ENCODE results near the gene DNASE1L2. TPM values are rescaled to one million over a fixed set of nuclear protein-coding genes. Genes with fewer than 3 reads are reported as not detected.

The DNASE1L2 gene
- total RNA-seq, 2 experiments from 2014 or later = 6.6 to 9.8 TPM

DNA sequence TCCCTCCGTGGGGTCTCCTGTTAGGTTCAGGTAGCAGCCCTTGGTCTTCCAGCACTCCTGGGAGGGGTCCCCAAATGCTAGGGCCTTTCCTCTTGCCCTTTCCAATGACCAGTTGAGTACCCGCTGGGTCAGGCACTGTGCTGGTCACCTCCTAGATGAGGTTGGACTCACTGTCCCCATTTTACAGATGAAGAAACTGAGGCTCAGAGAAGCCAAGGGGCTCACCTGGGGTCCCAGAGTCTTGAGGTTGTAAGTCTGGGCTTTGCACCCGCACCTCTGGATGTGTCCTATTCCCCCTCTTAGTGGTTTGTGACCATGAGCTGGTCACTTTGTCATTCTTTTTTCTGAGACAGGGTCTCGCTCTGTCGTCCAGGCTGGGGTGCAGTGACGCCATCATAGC is 38.5 kb upstream of the DNASE1L2 start:
- no peak for DNase-seq (ENCODE audit: low spot score)
- POLR2A ChIA-PET = interaction anchor here (0.7 kb wide), 1 partner anchor 10 kb away, joined by 3 read pairs; no protein-coding TSS in a partner anchor
- Histone ChIP-seq H3K9me3 (ENCODE audit: low read length) (no peaks in the 10 kb centered on the region), H3K9me2 (ENCODE audit: insufficient read depth, low read length) (no peaks in the 10 kb centered on the region), H3K27ac (ENCODE audit: low read depth, low read length, poor library complexity, severe bottlenecking) (no peak overlapping the region), H3K79me2 (ENCODE audit: insufficient read depth, low read depth, low read length) (no peaks in the 10 kb centered on the region), H3K4me1 (ENCODE audit: insufficient read depth, low read length, poor library complexity, severe bottlenecking) (no peaks in the 10 kb centered on the region), H3K4me3 (ENCODE audit: low read depth, low read length, poor library complexity, severe bottlenecking) (no peak overlapping the region), H3K4me2 (ENCODE audit: low read length) (no peak overlapping the region), H2AFZ (ENCODE audit: low read length) (no peak overlapping the region), H4K20me1 (ENCODE audit: insufficient read depth, low read length) (no peaks in the 10 kb centered on the region), H3K36me3 (ENCODE audit: insufficient read depth, low read length) (no peaks in the 10 kb centered on the region)
- intact Hi-C loops (cut with micrococcal nuclease; ENCODE audit: unreplicated experiment) = no loop called here
- CTCF ChIA-PET (ENCODE audit: unreplicated experiment) = no interaction called here
- no TSS peak for BruUV-seq (replicated peaks)
- TF ChIP-seq, protein P1, sequence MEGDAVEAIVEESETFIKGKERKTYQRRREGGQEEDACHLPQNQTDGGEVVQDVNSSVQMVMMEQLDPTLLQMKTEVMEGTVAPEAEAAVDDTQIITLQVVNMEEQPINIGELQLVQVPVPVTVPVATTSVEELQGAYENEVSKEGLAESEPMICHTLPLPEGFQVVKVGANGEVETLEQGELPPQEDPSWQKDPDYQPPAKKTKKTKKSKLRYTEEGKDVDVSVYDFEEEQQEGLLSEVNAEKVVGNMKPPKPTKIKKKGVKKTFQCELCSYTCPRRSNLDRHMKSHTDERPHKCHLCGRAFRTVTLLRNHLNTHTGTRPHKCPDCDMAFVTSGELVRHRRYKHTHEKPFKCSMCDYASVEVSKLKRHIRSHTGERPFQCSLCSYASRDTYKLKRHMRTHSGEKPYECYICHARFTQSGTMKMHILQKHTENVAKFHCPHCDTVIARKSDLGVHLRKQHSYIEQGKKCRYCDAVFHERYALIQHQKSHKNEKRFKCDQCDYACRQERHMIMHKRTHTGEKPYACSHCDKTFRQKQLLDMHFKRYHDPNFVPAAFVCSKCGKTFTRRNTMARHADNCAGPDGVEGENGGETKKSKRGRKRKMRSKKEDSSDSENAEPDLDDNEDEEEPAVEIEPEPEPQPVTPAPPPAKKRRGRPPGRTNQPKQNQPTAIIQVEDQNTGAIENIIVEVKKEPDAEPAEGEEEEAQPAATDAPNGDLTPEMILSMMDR (conservative IDR thresholded peaks at IDR 0.05; ENCODE audit: low read length) = no peak
- TF ChIP-seq EZH2phosphoT487 (IDR thresholded peaks at IDR 0.05; ENCODE audit: borderline replicate concordance, low read depth, low read length) = no peak

DNA sequence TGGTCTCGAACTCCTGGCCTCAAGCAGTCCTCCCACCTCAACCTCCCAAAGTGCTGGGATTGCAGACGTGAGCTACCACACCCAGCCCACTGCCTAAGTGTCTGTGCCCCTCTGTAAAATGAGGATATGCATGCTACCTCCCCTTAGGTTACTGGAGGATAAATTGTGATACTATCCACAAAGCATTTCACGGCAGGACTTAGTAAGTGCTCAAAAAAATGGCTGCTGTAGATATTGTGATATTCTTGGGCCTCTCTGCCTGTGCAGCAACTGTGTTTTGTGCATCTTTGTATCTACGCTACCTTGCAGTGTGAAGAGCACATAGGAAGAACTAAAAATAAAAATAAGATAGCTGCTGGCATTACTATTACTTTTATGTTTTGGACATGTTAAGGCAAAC is 38.0 kb upstream of the DNASE1L2 start:
- H3K4me1 ChIP-seq (ENCODE audit: insufficient read depth, low read length, poor library complexity, severe bottlenecking) = no peaks in the 10 kb centered on the region

DNA sequence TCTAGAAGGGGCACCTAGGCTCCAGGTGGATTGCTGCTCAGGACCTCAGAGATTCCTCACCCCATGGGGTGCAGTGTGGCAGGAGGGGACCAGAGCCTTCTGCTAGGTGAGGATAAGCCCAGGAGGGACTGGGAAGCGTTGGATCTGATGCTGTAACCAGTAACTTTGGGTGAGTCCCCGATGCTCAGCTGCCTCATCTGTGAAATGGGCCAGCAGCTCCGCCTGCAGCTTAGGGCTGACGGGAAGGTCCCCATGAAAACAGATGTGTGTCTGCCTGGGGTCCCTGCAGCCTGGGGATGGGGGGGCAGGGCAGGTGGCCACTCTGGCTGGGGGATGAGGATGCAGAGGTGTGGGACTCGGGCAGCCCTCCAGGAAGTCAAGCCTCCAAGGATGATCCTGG is 37.1 kb upstream of the DNASE1L2 start:
- CTCF ChIA-PET (ENCODE audit: unreplicated experiment) = no interaction called here
- no peak for DNase-seq (ENCODE audit: low spot score)
- POLR2A ChIA-PET = no interaction called here
- intact Hi-C loops (cut with micrococcal nuclease; ENCODE audit: unreplicated experiment) = no loop called here
- Histone ChIP-seq H3K36me3 (ENCODE audit: insufficient read depth, low read length) (no peaks in the 10 kb centered on the region), H3K4me1 (ENCODE audit: insufficient read depth, low read length, poor library complexity, severe bottlenecking) (no peaks in the 10 kb centered on the region), H3K4me2 (ENCODE audit: low read length) (no peak overlapping the region), H3K9me2 (ENCODE audit: insufficient read depth, low read length) (no peaks in the 10 kb centered on the region), H3K4me3 (ENCODE audit: low read depth, low read length, poor library complexity, severe bottlenecking) (no peak overlapping the region), H2AFZ (ENCODE audit: low read length) (no peak overlapping the region), H4K20me1 (ENCODE audit: insufficient read depth, low read length) (no peaks in the 10 kb centered on the region), H3K79me2 (ENCODE audit: insufficient read depth, low read depth, low read length) (no peaks in the 10 kb centered on the region), H3K27ac (ENCODE audit: low read depth, low read length, poor library complexity, severe bottlenecking) (no peak overlapping the region), H3K9me3 (ENCODE audit: low read length) (no peaks in the 10 kb centered on the region)
- BruUV-seq (replicated peaks) = no TSS peak
- no peak for TF ChIP-seq EZH2phosphoT487 (IDR thresholded peaks at IDR 0.05; ENCODE audit: borderline replicate concordance, low read depth, low read length)
- TF ChIP-seq, protein P1 (conservative IDR thresholded peaks at IDR 0.05; ENCODE audit: low read length) = no peak

More for the DNA sequence above, 38.0 kb upstream of the DNASE1L2 start:
- Histone ChIP-seq H3K9me3 (ENCODE audit: low read length) (no peaks in the 10 kb centered on the region), H2AFZ (ENCODE audit: low read length) (no peak overlapping the region), H3K9me2 (ENCODE audit: insufficient read depth, low read length) (no peaks in the 10 kb centered on the region), H3K4me3 (ENCODE audit: low read depth, low read length, poor library complexity, severe bottlenecking) (no peak overlapping the region), H3K4me2 (ENCODE audit: low read length) (no peak overlapping the region), H3K36me3 (ENCODE audit: insufficient read depth, low read length) (no peaks in the 10 kb centered on the region), H3K79me2 (ENCODE audit: insufficient read depth, low read depth, low read length) (no peaks in the 10 kb centered on the region), H4K20me1 (ENCODE audit: insufficient read depth, low read length) (no peaks in the 10 kb centered on the region), H3K27ac (ENCODE audit: low read depth, low read length, poor library complexity, severe bottlenecking) (no peak overlapping the region)
- BruUV-seq (replicated peaks) = no TSS peak
- POLR2A ChIA-PET = interaction anchor here (0.6 kb wide), 1 partner anchor 55 kb away, joined by 5 read pairs; no protein-coding TSS in a partner anchor
- TF ChIP-seq, protein P1 (conservative IDR thresholded peaks at IDR 0.05; ENCODE audit: low read length) = no peak
- TF ChIP-seq EZH2phosphoT487 (IDR thresholded peaks at IDR 0.05; ENCODE audit: borderline replicate concordance, low read depth, low read length) = no peak
- CTCF ChIA-PET (ENCODE audit: unreplicated experiment) = no interaction called here
- DNase-seq (ENCODE audit: low spot score) = no peak
- intact Hi-C loops (cut with micrococcal nuclease; ENCODE audit: unreplicated experiment) = no loop called here

All from OCI-LY7 (cell line).